Colon (tissue), 2 donors: Measurements from ENCODE around the gene RFXAP.
"Not testable (repeated sequence)": the region's sequence is repeated elsewhere in the genome, so short reads cannot be mapped to it uniquely, and the experiment has no call there.

Experiments
- FAIRE-seq: peaks from 2 replicates; lab custom pipeline; 2012; peaks lifted over from hg19 to GRCh38; lab: Jason Lieb, UNC
- donor health status: control.
- donor health status: control.

The RFXAP gene

DNA sequence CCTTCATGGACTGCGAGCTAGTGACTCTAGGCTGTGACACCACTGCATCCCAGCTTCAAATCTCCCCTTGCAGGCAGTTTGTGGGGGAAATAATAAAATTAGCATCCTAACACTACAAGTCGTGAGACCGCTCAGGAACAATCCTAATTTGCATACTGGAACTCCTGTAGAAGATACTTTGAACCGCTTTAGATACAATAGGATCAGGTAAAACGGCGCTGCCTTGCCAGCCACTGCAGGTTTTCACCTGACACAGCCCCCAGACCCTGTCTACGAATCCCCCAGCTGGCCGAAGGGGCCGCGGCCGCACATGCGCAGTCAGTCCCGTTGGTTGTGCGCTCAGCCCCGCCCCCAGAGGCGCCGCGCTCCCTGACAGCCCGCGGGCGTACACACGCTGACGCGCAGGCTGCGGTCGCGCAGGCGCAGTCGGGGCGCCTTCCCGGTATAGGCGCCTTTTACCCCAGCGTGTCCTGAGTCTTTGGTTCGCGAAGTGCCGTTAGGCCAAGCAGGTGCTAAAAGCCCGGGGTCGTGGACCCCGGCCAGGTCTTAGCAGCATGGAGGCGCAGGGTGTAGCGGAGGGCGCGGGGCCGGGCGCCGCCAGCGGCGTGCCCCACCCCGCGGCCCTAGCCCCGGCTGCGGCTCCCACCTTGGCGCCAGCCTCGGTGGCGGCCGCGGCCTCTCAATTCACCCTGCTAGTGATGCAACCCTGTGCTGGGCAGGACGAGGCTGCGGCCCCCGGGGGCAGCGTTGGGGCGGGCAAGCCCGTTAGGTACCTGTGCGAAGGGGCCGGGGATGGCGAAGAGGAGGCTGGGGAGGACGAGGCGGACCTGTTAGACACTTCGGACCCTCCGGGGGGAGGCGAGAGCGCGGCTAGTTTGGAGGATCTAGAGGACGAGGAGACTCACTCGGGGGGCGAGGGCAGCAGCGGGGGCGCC, at the start of gene RFXAP:
TSS of gene RFXAP (plus strand) at position 419 of the 935 bp plus-strand sequence. CDS start at position 555, 136 bp downstream.
- no peak for FAIRE-seq

- FAIRE-seq: no peak
Measured at GRCh38 chr13:36769545-36769944, 49.5 kb upstream of the RFXAP start.

DNA sequence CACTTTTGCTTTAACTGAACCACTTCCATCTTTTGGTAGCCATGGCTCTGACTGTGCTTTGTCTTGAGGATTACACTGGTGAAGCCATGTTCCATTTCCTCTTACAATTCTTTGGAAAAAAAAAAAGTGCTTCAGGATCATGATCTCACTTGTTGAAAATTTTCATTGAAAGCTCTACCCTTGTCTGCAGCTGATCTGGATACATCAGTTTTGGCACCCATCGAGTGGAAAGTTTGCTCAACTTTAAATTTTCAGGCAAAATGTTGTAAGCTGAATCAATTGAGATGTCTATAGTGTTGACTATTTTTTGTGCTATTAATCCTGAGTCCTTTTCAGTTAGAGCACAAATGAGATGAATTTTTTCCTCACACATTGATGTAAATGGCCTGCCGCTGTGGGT, 48.3 kb upstream of the RFXAP start:
- no peak for FAIRE-seq

- FAIRE-seq: no peak
Measured at GRCh38 chr13:36772853-36773252, 46.2 kb upstream of the RFXAP start.

- no peak for FAIRE-seq
Measured at GRCh38 chr13:36774931-36775330, 44.1 kb upstream of the RFXAP start.

GRCh38 chr13:36776175-36776574, 42.8 kb upstream of the RFXAP start:
- no peak for FAIRE-seq

DNA sequence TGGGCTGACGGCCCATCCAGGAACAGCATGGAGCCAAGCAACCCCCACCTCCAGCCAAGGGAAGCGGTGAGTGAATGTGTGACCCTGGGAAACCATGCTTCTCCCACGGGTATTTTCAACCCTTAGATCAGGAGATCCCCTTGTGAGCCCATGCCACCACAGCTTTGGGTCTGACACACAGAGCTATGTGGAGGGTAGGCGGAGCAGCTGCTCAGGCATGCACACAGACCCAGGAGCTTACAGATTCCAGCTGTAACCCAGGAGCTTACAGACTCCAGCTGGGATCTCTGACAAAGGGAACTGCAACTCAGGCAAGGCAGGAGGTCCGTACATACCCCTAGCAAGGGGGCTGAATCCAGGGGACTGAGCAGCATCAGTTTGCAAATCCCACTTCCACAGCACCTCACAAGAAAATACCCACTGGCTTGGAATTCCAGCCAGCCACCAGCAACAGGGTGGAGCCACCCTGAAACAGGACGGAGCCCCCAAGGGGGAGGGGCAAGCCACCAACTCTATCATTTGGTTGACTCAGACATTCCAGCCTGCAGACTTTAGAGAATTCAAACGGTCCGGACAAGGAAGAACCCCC, 40.8 kb upstream of the RFXAP start:
- FAIRE-seq: no peak

DNA sequence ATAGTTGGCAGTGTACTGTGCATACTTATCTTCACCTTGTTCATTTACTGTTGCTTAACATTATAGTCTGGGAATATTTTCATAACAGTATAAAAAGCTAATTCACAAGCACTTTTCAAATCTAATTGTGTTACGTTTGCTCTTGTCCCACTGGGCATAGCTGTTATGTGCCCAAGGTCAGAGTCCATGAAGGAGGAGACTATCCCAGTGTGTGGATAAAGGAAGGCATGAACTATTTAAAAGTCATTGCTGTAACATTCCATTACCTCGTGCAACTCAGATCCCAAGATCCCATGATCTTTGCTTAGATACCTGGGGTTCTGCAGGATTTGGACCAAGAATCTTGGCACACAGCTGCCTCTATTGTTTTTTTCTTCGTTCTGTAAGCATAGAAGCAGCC, 35.1 kb upstream of the RFXAP start:
- no peak for FAIRE-seq

GRCh38 chr13:36786175-36786574, 32.8 kb upstream of the RFXAP start:
- FAIRE-seq: not testable (repeated sequence)

- no peak for FAIRE-seq
Measured at GRCh38 chr13:36787181-36787580, 31.8 kb upstream of the RFXAP start.

GRCh38 chr13:36788276-36788675, 30.7 kb upstream of the RFXAP start:
- no peak for FAIRE-seq

GRCh38 chr13:36789061-36789460, 30.0 kb upstream of the RFXAP start:
- FAIRE-seq: no peak

GRCh38 chr13:36789730-36790129, 29.3 kb upstream of the RFXAP start:
- no peak for FAIRE-seq

GRCh38 chr13:36794706-36795105, 24.3 kb upstream of the RFXAP start:
- FAIRE-seq: no peak

- no peak for FAIRE-seq
Measured at GRCh38 chr13:36795463-36795862, 23.6 kb upstream of the RFXAP start.

GRCh38 chr13:36796052-36796451, 23.0 kb upstream of the RFXAP start:
- no peak for FAIRE-seq

- no peak for FAIRE-seq
Measured at GRCh38 chr13:36801035-36801434, 18.0 kb upstream of the RFXAP start.

DNA sequence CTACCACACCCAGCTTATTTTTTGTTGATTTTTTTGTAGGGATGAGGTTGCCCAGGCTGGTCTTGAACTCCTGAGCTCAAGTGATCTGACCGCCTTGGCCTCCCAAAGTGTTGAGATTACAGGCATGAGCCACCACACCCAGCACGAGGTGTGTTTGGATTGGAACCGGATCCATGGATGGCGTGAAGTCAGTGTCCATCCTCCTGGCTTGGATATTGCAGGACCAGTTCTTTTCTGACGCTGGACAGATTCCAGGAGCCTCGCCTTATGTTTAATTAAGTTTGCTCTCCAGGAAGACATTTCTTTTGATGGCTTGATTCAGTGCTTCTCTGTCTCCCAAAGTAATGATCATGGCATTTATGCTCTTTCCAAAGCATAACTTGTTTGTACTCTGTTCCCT, 14.4 kb upstream of the RFXAP start:
- FAIRE-seq: no peak

DNA sequence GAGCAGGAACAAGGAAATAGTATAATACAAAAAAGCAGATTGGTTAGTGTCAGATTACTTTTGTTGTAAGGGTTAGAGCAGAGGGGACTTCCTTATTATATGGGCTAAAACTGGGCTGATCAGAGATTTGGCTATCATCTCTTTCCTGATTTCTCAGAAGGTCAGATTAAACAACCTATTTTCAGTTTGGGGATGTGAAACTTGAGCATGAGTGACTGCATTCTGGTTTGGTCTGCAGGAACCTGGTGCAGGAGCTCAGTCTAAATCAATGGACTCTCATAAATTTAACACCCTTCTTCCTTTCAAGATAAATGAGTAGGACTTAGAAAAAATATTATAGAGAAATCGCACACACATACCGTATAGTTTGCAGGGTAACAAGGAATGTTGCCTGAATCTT, 12.9 kb upstream of the RFXAP start:
- FAIRE-seq: no peak

- FAIRE-seq: no peak
Measured at GRCh38 chr13:36807616-36808015, 11.4 kb upstream of the RFXAP start.

GRCh38 chr13:36813225-36813624, 5.8 kb upstream of the RFXAP start:
- FAIRE-seq: no peak

DNA sequence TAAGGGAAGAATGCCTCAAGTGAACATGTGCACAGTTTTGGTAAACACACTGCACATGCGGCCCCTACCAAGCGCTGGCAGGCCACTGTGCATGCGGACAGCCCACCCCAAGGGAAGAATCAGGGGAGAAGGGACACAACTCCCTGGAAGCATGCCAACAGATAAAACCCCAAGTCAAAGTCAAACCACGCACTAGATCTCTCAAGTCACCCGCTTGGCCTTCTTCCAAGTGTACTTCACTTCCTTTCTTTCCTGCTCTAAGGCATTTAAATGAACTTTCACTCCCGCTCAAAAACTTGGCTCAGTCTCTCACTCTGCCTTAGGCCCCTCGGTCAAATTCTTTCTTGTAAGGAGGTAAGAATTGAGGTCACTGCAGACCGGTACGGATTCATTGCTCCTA, 4.6 kb upstream of the RFXAP start:
- no peak for FAIRE-seq

DNA sequence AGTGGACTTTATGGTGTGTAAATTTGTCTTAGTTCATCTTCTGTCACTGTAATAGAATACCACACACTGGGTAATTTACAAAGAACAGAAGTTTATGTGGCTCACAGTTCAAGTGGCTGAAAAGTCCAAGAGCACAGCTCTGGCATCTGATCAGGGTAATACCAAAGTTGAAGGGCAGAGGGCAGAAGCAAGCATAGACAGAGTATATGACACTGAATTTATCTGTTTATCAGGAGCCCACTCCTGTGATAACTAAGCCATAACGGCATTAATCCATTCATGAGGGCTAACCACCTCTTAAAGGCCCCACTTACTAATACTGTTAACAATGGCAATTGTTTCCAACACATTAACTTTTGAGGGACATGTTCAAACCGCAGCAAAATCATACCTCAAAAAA, 4.0 kb upstream of the RFXAP start:
- no peak for FAIRE-seq
